Measurements from ENCODE around the gene EDC3. TPM values are rescaled to one million over a fixed set of nuclear protein-coding genes. Genes with fewer than 3 reads are reported as not detected.
"Not testable (repeated sequence)": the region's sequence is repeated elsewhere in the genome, so short reads cannot be mapped to it uniquely, and the experiment has no call there.

The EDC3 gene
- total RNA-seq (2014; rRNA removed; shearing (Covaris generic); ENCODE audit: low replicate concordance), result 18.2 and 22.1 TPM in 2 replicates

GRCh38 chr15:74695597-74696397, at the start of gene EDC3:
EDC3 (minus strand) TSS chr15:74696024; CDS start chr15:74675124, 20,900 bp downstream.
- Histone ChIP-seq H3K27me3 (no peaks in the 10 kb centered on the region), H3K36me3 (peaks cover 4% of the 10 kb centered on the region; the same call in 1 of the 2 replicates), H3K9me3 (no peaks in the 10 kb centered on the region), H3K4me3 (peak within 1 kb of the TSS; percentile 74)
- DNase-seq, result peak; percentile 88

- H3K4me3 ChIP-seq, result no peak overlapping the region
- 0 out of 2 replicates have a peak, but pooled peaks cover under 1% of the 10 kb centered on the region for H3K27me3 ChIP-seq
- peaks cover 13% of the 10 kb centered on the region for H3K9me3 ChIP-seq
- no peak for DNase-seq
- H3K36me3 ChIP-seq, result no peaks in the 10 kb centered on the region
These were observed 46.6 kb upstream of the EDC3 start for GRCh38 chr15:74742422-74742821.

- not testable (repeated sequence) for DNase-seq, H3K36me3 ChIP-seq, H3K27me3 ChIP-seq, H3K4me3 ChIP-seq
- peaks cover 13% of the 10 kb centered on the region for H3K9me3 ChIP-seq
These were observed 42.4 kb upstream of the EDC3 start for GRCh38 chr15:74738239-74738638.

- Histone ChIP-seq H3K36me3 (no peaks in the 10 kb centered on the region), H3K9me3 (peaks cover 5% of the 10 kb centered on the region; the same call in 1 of the 2 replicates), H3K27me3 (0 out of 2 replicates have a peak, but pooled peaks cover 4% of the 10 kb centered on the region), H3K4me3 (no peak overlapping the region)
- no peak for DNase-seq
These were observed 39.5 kb upstream of the EDC3 start for GRCh38 chr15:74735305-74735704.

GRCh38 chr15:74733269-74733668, 37.4 kb upstream of the EDC3 start:
- Histone ChIP-seq H3K4me3 (no peak overlapping the region), H3K9me3 (peaks cover 2% of the 10 kb centered on the region; the same call in 1 of the 2 replicates), H3K36me3 (no peaks in the 10 kb centered on the region), H3K27me3 (0 out of 2 replicates have a peak, but pooled peaks cover 4% of the 10 kb centered on the region)
- DNase-seq, result no peak

- 0 out of 2 replicates have a peak, but pooled peaks cover 4% of the 10 kb centered on the region for H3K27me3 ChIP-seq
These were observed 37.0 kb upstream of the EDC3 start for GRCh38 chr15:74732846-74733245.

GRCh38 chr15:74730619-74731316, 34.9 kb upstream of the EDC3 start:
- Histone ChIP-seq H3K4me3 (no peak overlapping the region), H3K36me3 (no peaks in the 10 kb centered on the region), H3K9me3 (0 out of 2 replicates have a peak, but pooled peaks cover 4% of the 10 kb centered on the region), H3K27me3 (no peaks in the 10 kb centered on the region)
- peak; percentile 70 for DNase-seq

More at GRCh38 chr15:74732846-74733245, 37.0 kb upstream of the EDC3 start:
- no peaks in the 10 kb centered on the region for H3K36me3 ChIP-seq
- no peak overlapping the region for H3K4me3 ChIP-seq
- no peak for DNase-seq
- no peaks in the 10 kb centered on the region for H3K9me3 ChIP-seq

DNA sequence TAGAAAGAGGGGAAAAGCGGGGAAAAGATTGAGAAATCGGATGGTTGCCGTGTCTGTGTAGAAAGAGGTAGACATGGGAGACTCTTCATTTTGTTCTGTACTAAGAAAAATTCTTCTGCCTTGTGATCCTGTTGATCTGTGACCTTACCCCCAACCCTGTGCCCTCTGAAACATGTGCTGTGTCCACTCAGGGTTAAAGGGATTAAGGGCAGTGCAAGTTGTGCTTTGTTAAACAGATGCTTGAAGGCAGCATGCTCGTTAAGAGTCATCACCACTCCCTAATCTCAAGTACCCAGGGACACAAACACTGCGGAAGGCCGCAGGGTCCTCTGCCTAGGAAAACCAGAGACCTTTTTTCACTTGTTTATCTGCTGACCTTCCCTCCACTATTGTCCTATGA, 33.5 kb upstream of the EDC3 start:
- not testable (repeated sequence) for DNase-seq, H3K27me3 ChIP-seq, H3K4me3 ChIP-seq, H3K36me3 ChIP-seq, H3K9me3 ChIP-seq

DNA sequence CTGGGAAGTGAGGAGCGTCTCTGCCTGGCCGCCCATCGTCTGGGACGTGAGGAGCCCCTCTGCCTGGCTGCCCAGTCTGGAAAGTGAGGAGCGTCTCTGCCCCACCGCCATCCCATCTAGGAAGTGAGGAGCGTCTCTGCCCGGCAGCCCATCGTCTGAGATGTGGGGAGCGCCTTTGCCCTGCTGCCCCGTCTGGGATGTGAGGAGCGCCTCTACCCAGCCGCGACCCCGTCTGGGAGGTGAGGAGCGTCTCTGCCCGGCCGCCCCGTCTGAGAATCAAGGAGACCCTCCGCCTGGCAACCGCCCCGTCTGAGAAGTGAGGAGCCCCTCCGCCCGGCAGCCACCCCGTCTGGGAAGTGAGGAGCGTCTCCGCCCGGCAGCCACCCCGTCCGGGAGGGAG, 32.9 kb upstream of the EDC3 start:
- H3K36me3 ChIP-seq, H3K27me3 ChIP-seq, H3K4me3 ChIP-seq, H3K9me3 ChIP-seq, DNase-seq: not testable (repeated sequence)

DNA sequence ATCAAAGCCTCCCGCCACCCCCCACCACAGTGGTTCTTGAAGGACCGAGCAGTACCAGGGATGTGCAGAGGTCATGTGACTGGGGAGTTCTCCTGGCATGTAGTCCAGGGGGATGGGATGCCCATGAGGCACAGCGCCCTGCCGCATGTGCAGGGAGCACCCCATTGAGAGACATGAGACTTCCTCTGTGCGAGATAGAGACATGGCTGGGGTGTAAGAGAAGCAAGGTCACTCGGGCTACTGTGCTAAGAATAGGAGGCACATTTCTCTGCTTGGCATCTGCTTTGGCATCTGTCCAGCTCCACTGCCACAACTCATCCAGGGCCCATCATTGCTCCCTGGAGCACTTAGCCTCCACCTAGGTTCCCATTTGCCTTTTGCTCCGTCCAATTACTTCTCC, 31.9 kb upstream of the EDC3 start:
- no peaks in the 10 kb centered on the region for H3K27me3 ChIP-seq
- H3K4me3 ChIP-seq, result no peak overlapping the region
- no peak for DNase-seq
- 0 out of 2 replicates have a peak, but pooled peaks cover 4% of the 10 kb centered on the region for H3K9me3 ChIP-seq
- no peaks in the 10 kb centered on the region for H3K36me3 ChIP-seq

DNA sequence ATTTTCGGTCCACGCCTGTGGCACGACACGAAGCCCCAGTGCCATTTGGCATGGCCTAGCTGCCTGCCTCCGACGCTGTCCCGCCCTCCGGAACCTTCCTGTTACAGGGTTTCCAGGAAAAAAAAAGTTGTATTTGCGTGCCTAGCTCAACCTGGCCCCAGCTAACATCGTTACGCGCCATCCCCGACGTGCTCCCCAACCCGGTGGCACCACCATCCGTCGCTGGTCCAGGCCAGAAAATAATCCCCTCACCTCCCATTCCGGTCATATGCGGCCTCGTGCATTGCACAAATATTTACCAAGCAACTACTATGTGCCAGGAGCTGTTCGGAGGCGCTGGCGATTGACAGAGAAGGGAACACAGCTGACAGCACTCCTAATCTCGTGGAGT, 30.9 kb upstream of the EDC3 start:
- H3K4me3 ChIP-seq, result peak overlapping the region; percentile 43
- no peaks in the 10 kb centered on the region for H3K36me3 ChIP-seq
- no peaks in the 10 kb centered on the region for H3K27me3 ChIP-seq

DNA sequence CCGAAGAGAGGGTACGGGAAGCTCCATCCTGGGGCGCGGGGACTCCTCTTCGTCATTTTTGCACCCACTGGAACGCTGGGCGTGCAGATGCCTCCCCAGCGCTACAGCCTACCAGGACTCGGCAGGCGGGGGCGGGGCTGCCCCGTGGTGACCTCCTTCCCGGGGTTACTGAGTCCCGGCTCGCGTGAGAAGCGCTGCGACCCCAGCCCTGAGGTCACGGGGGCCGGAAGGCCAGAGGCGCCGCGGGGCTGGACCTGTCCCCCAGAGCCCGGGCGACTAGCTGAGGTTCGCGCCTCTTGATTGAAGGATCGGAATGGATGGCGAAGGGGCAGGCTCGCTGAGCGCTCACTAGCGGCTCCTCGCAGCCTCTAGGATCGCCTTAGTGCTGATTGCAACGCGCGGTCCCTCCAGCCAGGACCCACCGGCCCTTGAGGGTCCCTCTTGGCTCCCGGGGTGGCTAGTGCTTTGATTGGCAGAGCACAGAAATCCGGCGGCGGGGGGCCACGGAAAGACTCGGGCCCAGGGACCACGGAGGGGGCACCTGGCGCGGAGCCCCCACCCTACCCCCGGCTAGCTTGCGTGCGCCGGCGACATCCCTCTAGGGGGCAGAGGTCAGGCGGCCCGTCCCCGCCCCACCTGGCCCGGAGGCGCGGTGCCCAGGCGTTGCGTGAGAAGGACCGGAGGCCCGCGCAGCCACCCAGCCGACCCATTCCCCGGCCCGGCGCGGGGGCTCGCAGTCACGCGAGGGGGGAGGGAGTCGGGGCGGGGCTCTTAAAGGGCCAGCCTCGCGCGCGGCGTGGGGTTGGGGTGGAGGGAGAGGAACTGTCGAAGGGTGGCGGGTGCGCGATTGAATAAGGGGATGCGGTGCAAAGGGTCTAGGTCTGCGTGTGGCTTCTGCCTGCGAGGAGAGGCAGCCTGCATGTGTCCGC, 30.3 kb upstream of the EDC3 start:
- Histone ChIP-seq H3K9me3 (0 out of 2 replicates have a peak, but pooled peaks cover 4% of the 10 kb centered on the region), H3K36me3 (no peaks in the 10 kb centered on the region), H3K27me3 (no peaks in the 10 kb centered on the region), H3K4me3 (peak overlapping the region; percentile 43)
- peak; percentile 80 for DNase-seq

More for the DNA sequence above, 30.9 kb upstream of the EDC3 start:
- no peak for DNase-seq
- 0 out of 2 replicates have a peak, but pooled peaks cover 4% of the 10 kb centered on the region for H3K9me3 ChIP-seq

GRCh38 chr15:74725225-74725774, 29.5 kb upstream of the EDC3 start, which contains the start of gene CYP1A1:
CYP1A1 (minus strand) TSS chr15:74725528; CDS start chr15:74723097, 2,431 bp downstream.
- no peaks in the 10 kb centered on the region for H3K27me3 ChIP-seq
- peak; percentile 32 for DNase-seq
- no peaks in the 10 kb centered on the region for H3K36me3 ChIP-seq
- peak within 1 kb of the TSS; percentile 43 for H3K4me3 ChIP-seq
- H3K9me3 ChIP-seq, result 0 out of 2 replicates have a peak, but pooled peaks cover 4% of the 10 kb centered on the region

- no peak for DNase-seq
- Histone ChIP-seq H3K36me3 (no peaks in the 10 kb centered on the region), H3K4me3 (no peak overlapping the region), H3K9me3 (0 out of 2 replicates have a peak, but pooled peaks cover 4% of the 10 kb centered on the region), H3K27me3 (no peaks in the 10 kb centered on the region)
These were observed 28.9 kb upstream of the EDC3 start for GRCh38 chr15:74724570-74725224.

DNA sequence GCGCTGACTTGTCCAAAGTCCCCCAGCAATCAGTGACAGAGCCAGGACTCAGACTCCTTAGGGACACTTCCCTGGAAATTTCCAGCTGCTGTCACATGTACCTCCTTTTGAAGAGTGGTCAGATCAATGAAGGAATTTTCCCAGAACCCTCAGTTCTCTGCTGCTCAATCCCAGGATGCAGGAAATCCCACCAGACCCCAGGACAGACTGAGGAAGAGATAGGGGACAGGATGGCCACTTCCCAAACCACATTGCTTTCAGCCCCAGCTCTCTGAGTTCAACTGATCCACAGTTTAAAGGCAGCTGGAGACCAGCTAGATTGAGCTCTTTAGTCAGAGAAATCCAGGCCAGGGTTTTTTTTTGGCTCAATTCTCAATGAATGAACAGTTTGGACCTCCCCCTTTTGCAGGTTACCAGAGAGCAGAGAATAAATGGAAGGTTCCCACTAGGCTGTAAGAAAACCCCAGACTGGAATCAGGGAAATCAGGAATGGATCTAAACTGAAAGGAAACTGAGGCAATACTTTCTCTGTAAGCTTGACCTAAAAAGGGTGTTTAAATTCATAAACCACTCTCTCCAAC, 28.0 kb upstream of the EDC3 start:
- Histone ChIP-seq H3K36me3 (no peaks in the 10 kb centered on the region), H3K4me3 (no peak overlapping the region), H3K9me3 (0 out of 2 replicates have a peak, but pooled peaks cover 4% of the 10 kb centered on the region), H3K27me3 (no peaks in the 10 kb centered on the region)
- DNase-seq, result no peak

Data from MG63 (cell line).